CD4-positive, alpha-beta T cell treated with Interleukin-6 for 4 hours (primary cell): Measurements from ENCODE around the gene SWAP70.
"Not testable (repeated sequence)": the region's sequence is repeated elsewhere in the genome, so short reads cannot be mapped to it uniquely, and the experiment has no call there.

Source experiments
- DNase-seq: peaks from one replicate; pipeline ENCODE4 v3.0.0-alpha.2; 2020; ENCODE audit warnings: mixed read lengths

The SWAP70 gene

GRCh38 chr11:9726321-9727022 lies 62.6 kb downstream of the SWAP70 start:
- no peak for DNase-seq

GRCh38 chr11:9728058-9728457 lies 64.2 kb downstream of the SWAP70 start:
- no peak for DNase-seq

DNA sequence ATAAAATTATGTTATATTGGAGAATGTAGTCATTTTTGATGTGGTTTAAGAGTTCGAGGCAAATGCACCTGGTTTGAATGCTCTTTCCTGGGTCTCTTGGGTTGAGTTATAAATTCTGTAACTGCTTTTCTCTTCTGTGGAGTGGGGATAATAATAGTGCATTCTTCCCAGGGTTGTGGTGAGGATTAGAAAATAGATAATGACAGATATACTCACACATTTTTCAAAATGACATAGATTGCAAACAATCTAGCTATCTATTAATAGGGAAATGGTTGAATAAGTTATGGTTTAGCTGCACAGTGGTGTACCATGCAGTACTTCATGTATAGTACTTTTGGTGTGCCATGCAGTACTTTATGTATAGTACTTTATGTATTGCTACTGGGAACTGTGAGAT lies 67.4 kb downstream of the SWAP70 start:
- no peak for DNase-seq

DNA sequence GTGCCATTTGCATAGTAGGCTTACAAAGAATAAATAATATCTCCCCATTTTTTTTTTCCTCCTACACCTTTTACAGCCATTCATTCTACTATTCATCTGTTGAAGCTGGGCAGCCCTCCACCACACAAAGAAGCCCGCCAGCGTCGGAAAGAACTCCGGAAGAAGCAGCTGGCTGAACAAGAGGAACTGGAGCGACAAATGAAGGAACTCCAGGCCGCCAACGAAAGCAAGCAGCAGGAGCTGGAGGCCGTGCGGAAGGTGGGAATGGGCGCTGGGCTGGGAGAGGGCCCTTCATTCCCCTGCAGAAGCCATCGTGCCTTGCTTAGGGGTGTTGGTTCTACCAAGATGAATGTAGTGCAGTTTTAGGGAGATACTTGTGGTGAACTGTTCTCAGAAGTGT lies 68.6 kb downstream of the SWAP70 start:
- no peak for DNase-seq

GRCh38 chr11:9733212-9733611 lies 69.3 kb downstream of the SWAP70 start:
- DNase-seq: no peak

GRCh38 chr11:9735236-9735635 lies 71.4 kb downstream of the SWAP70 start:
- no peak for DNase-seq

GRCh38 chr11:9735919-9736318 lies 72.0 kb downstream of the SWAP70 start:
- DNase-seq: no peak

DNA sequence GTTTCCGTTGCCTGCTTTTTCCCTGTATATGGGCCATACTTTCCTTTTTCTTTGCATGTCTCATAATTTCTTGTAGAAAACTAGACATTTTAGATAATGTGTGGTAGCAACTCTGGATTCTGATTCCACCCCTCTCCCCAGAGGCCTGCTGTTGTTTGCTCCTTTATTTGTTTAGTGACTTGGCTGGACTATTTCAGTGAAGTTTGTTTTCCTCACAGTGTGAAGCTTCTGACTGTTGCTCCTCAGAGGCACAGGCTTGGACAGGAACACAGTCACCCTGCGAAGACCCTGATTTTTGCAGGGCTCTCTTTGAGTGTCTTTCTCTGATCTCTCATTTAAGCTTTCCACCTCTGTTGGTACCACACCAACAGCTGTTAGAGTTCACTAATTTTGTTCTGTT lies 72.5 kb downstream of the SWAP70 start:
- no peak for DNase-seq

DNA sequence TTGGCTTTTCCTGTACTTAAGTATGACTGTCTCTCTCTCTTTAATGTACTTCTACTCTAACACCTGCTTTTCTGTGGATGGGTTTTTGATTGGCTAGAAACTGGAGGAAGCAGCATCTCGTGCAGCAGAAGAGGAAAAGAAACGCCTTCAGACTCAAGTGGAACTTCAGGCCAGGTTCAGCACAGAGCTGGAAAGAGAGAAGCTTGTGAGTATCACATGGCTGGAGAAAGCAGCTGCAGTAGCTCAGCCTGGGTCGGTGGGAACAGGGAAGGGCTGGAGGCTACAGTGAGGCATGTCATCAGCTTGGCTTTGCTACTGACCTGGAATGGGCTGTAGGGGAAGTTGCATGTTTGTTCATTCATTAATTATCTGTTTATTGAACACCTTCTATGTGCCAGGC lies 74.2 kb downstream of the SWAP70 start:
- DNase-seq: no peak

DNA sequence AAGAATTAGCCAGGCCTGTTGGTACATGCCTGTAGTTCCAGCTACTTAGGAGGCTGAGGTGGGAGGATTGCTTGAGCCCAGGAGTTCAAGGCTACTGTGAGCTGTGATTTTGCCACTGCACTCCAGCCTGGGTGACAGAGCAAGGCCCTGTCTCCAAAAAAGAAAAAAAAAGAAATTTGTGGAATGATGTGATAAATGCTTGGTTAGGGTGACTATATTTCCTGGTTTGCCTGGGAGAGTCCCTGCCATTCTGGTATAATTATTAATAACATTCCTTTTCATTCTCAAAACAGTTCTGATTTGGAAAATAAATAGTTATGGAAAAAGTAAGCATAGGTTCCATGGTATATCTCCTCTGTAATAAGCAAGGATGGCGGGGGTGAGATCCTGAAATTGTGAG lies 74.8 kb downstream of the SWAP70 start:
- DNase-seq: no peak

- DNase-seq: no peak
Observed at GRCh38 chr11:9739123-9739900, 75.4 kb downstream of the SWAP70 start.

GRCh38 chr11:9740202-9740883 lies 76.5 kb downstream of the SWAP70 start:
- no peak for DNase-seq

GRCh38 chr11:9741260-9741659 lies 77.4 kb downstream of the SWAP70 start:
- DNase-seq: no peak

DNA sequence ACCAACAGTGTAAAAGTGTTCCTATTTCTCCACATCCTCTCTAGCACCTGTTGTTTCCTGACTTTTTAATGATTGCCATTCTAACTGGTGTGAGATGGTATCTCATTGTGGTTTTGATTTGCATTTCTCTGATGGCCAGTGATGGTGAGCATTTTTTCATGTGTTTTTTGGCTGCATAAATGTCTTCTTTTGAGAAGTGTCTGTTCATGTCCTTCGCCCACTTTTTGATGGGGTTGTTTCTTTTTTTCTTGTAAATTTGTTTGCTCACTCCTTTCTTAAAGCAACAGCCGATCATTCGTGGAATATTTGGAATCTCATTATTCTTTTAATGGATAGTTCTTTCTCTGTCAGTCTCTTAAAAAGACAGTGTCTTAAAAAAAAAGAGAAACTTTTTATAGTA lies 79.6 kb downstream of the SWAP70 start:
- DNase-seq: not testable (repeated sequence)

DNA sequence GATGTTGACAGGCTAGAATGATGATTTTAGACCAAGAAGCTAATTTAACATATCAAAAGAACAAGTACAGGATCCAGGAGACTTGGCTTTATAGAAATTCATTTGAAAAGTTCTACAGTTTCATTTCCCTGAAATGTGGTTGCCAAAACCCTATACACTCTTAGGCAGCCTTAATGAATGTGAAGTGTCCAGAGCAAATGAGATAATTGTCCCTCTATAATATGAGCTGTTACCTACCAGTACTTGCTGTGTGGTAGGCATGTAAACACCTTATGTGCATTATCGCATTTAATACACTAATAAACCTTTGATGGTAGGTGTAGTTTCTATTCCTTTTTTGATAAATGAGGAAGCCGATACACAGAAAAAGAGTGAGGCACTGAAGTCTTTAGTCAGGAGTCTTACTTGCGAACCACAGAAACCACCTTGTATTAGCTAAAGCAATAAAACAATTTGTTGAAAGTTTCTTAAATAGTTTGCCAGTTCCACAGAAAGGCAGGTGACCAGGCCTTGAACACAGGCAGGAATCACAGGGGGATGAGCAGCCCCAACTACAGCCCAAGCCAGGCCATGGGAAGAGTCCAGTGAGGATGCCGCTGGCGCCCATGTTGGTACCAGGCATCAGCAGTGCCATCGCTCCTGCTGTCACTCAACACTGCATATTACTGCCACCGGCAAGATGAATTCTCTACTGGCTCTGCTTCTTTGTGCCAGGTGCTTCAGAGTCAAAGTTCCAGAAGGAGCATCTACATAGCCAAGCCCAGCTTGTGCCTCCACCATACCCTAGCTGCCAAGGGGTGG lies 81.7 kb downstream of the SWAP70 start:
- no peak for DNase-seq

- no peak for DNase-seq
Observed at GRCh38 chr11:9747229-9747628, 83.4 kb downstream of the SWAP70 start.

GRCh38 chr11:9747828-9748227 lies 84.0 kb downstream of the SWAP70 start:
- DNase-seq: no peak

DNA sequence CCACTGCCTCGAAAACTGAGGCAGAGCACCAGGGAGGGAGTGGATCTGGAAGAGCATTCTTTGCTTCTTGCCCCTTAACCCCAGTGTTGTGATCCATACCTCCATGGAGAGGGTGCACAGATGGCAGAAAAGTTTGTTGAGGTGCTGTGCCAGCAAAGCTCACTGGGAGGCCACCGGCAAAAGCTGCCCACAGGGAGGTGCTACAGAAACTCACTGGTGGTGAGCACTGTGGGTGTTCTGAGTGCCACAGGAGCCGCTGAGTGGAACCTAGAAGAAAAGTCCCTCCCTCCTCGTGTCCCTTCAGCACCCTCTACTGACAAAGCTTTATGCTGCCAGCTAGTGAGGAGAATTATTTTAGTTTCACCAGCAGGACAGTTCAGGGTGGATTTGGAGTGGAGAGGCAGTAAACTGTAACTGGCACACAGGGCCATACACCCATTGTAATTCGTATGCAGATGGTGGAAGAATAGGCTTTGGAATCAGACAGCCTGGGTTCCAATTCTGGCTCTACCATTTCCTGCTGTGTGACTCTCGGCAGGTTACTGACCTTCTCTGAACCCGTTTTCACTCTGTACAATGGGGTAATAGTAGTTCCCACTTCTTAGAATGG lies 84.6 kb downstream of the SWAP70 start:
- DNase-seq: peak; percentile 51

GRCh38 chr11:9750551-9750950 lies 86.7 kb downstream of the SWAP70 start:
- no peak for DNase-seq

GRCh38 chr11:9752091-9752490 lies 88.2 kb downstream of the SWAP70 start:
- no peak for DNase-seq

DNA sequence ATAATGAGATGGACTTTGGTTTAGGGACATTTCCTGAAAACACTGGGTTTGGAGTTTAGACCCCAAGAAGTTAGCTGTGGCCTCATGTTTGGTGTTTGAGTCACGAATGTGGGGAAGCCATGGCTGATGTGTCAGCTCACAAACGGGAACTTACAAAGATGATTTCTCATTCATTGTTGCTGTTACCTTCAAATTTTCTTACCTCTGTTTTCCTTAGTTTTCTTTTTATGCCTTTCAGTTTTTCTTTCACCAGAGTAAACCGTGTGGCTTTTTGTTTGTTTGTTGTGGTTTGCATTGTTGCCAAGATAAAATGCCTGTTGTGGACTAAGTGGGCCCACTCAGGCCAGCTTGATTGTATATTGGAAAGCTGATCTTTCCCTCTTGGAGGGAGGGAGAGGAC lies 89.1 kb downstream of the SWAP70 start:
- DNase-seq: no peak

GRCh38 chr11:9754010-9754471 lies 90.2 kb downstream of the SWAP70 start:
- DNase-seq: no peak
